Right ventricle myocardium superior (tissue), 1 donor: ENCODE data around the gene GBGT1. TPM values are rescaled to one million over a fixed set of nuclear protein-coding genes. Genes with fewer than 3 reads are reported as not detected.

ENCODE experiments used
- ATAC-seq: fragments of 200-7000 bp; cut with Tn5 transposase; one replicate; pipeline ENCODE4 v1.9.1; 2020; ENCODE audit warnings: mild to moderate bottlenecking; ENCODE audit not compliant: poor library complexity
- DNase-seq: peaks from one replicate; pipeline ENCODE4 v3.0.0-alpha.2; 2020
- intact Hi-C: fragments of 100-400 bp; cut with DNase I; formaldehyde crosslinking; loops from one replicate; pipeline ENCODE4 v1.11.2; 2022
- total RNA-seq: library from RNA; stranded (reverse); fragmentation: NEBNext Ultra II Directional; extraction: Animal tissue kit (Norgen Biotek cat#: 25700); gene quantifications from one replicate; pipeline ENCODE4 v1.2.1, GENCODE V29; 2021
- donor health status: DM: no; HTN: yes; CAD: no; lungs with severe emphysema.

GBGT1 gene
- total RNA-seq, 1 donor from 2014 or later, result 6.4 TPM

- DNase-seq (no peak), ATAC-seq (no peak)
- intact Hi-C loops, result no loop called here
Measured at GRCh38 chr9:133201424-133202144, 37.9 kb upstream of the GBGT1 start.

GRCh38 chr9:133200631-133201030 is 36.9 kb upstream of the GBGT1 start:
- DNase-seq (no peak), ATAC-seq (no peak)
- intact Hi-C loops, result no loop called here

- no peak for DNase-seq
- peak; percentile 71 for ATAC-seq
- intact Hi-C loops, result no loop called here
Measured at GRCh38 chr9:133199648-133200321, 36.1 kb upstream of the GBGT1 start.

DNA sequence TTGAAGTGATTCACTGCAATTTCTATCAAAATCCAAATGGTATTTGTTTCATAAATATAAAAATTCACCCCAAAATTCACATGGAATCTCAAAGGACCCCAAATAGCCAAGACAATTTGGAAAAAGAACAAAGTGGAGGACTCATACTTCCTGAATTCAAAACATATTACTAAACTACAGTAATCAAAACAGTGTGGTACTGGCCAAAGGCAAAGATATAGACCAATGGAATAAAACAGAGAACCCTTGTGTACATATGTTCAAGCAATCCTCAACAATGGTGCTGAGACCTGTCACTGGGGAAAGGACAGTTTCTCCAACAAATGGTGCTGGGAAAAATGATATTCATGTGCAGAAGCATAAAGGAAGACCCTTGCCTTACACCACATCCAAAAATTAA is 31.3 kb upstream of the GBGT1 start:
- no peak for ATAC-seq
- intact Hi-C loops, result no loop called here
- no peak for DNase-seq

DNA sequence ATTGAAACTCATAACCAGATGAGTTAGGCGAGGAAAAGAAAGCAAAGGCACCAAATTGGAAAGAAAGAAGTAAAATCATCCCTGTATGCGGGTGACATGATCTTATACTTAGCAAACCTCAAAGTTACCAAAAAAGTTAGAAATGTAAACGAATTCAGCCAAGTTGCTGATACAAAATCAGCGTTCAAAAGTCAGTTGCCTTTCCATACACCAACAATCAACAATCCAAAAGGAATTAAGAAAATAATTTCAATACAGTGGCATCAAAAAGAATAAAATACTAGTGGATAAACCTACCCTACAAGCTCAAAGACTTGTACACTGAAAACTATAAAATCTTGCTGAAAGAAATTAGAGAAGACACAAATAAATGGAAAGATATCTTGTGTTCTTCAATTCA is 30.9 kb upstream of the GBGT1 start:
- DNase-seq (no peak), ATAC-seq (no peak)
- intact Hi-C loops, result no loop called here

DNA sequence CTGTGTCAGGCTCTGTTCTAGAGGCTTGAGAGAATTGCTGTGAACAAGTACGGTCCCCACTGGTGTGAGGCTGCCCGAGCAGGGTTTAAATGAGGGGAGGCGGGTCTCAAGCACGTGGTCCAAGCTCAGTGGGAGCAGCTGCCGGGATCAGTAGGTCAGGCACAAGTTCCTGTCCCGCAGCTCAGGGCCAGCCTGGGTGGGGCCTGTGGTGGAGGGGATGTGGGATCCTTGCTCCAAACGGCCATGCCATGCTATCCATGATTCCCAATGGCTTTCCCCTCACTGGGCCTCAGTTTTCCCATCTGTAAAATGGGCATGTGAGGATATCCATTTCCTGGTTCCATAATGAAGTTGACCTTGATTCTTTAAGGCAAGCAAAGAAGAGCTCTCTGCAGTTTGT is 28.3 kb upstream of the GBGT1 start:
- intact Hi-C loops, result no loop called here
- DNase-seq, result no peak

GRCh38 chr9:133189826-133190225 is 26.1 kb upstream of the GBGT1 start:
- DNase-seq (no peak), ATAC-seq (no peak)
- intact Hi-C loops, result loop anchor here (5.0 to 10.0 kb wide), 4 partner anchors 85 to 535 kb away; partner anchors contain the start of gene ABO

More for the DNA sequence above, 28.3 kb upstream of the GBGT1 start:
- ATAC-seq, result no peak

- intact Hi-C loops, result loop anchor here (5.0 to 10.0 kb wide), 4 partner anchors 86 to 536 kb away; partner anchors contain the start of gene ABO
- DNase-seq (no peak), ATAC-seq (no peak)
Measured at GRCh38 chr9:133188843-133189180, 25.1 kb upstream of the GBGT1 start.

DNA sequence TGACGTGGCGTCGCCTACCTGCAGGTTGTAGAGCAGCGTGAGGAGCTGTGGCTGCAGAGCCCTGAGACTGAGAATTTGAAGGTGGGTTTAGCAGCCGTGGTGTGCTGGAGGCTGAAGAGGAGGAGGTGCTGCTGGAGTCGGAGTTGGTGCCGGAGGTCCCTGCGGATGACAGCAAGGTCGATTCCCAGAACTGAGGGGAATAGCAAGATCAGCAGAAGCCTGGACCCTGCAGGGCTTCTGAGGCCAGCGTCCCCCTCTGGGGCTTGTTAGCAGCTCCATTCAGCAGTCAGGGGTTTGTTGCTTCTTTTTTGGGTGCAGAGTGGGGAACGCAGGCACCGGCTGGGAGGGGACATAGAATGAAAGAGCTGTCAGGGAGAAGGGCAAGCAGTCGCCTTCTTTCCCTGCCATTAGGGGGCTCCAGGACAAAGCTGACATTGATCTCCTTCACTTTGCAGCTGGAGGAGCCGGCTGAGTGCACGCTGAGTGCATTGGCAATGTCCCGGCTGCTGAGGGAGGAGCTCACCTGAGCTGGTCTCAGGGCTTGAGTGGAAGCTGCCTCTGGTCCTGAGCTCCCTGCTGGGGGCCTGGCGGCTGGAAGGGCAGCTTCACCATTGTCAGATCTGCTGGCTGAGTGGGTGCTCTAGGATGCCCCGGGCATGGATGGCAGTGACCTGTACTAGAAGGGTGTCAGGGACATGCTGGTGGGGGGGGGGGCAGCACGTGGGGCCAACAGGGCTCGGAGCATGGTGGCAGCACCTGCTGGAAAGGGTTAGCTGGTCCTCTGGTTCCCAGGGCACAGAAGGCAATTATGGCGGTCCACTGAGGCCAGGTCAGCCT is 24.5 kb upstream of the GBGT1 start:
- DNase-seq (no peak), ATAC-seq (no peak)
- intact Hi-C loops, result loop anchor here (5.0 to 10.0 kb wide), 4 partner anchors 87 to 537 kb away; partner anchors contain the start of gene ABO

DNA sequence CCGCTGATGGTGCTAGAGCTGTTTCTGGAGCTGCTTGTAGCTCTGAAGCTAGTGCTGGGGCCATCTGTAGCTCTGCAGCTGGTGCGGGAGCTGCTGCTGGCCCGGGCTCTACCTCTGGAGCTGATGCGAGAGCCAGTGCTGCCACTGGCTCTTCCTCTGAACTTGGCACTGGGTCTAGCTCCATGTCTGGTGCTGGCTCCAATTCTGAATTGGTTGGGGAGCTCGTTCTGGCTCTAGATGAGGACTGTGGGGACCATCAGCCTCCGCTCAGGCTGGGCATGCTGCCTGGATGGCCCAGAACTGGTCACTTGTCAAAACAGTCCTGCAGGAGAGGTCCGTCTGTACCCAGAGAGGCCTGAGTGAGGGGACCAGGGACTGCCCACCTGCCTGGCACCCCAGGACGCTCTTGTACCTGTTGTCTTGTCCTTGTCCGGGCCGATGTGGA is 23.9 kb upstream of the GBGT1 start:
- intact Hi-C loops, result loop anchor here (5.0 to 10.0 kb wide), 4 partner anchors 87 to 537 kb away; partner anchors contain the start of gene ABO
- DNase-seq (no peak), ATAC-seq (no peak)

DNA sequence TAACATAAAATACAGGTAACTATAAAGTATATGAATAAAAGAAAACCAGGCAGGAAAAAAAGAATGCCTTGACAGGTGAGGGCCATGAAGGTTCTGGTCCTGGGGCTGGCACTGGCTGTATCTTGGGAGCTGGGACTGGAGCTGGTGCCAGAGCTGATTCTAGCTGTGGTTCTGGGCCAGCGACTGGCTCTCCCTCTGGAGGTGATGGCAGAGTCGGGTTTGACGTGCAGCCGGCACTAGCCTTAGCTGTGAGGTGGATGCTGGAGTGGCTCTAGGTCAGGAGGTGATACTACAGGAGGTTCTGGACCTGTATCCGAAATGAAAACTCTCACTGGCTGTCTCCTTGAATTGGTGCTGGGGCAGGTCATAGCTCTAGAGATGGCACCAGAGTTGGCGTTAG is 23.0 kb upstream of the GBGT1 start:
- intact Hi-C loops, result loop anchor here (5.0 to 10.0 kb wide), 4 partner anchors 88 to 538 kb away; partner anchors contain the start of gene ABO
- DNase-seq (no peak), ATAC-seq (no peak)

DNA sequence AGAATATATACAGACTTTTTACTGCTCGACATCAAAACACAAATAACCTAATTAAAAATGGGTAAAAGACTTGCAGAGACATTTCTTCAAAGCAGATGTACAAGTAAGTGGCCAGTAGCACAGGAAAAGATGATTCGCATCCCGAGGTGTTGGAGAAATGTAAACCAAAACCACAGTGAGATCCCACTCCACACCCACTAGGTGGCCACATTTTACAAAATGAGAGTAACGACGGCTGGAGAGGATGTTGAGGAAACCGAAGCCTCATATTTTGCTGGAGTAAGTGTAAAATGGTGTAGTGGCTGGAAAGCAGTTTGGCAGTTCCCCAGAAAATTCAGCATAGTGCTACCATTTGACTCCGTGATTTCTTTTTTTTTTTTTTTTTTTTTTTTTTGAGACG is 21.3 kb upstream of the GBGT1 start:
- ATAC-seq (peak; percentile 89), DNase-seq (no peak)
- intact Hi-C loops, result loop anchor here (5.0 to 10.0 kb wide), 4 partner anchors 90 to 540 kb away; partner anchors contain the start of gene ABO

- ATAC-seq (no peak), DNase-seq (no peak)
- intact Hi-C loops, result loop anchor here (10.0 kb wide), 2 partner anchors 93 to 543 kb away; partner anchors contain the start of gene ABO
Measured at GRCh38 chr9:133182151-133182550, 18.4 kb upstream of the GBGT1 start.

- intact Hi-C loops, result loop anchor here (10.0 kb wide), 2 partner anchors 93 to 543 kb away; partner anchors contain the start of gene ABO
- DNase-seq (no peak), ATAC-seq (no peak)
Measured at GRCh38 chr9:133181561-133181960, 17.8 kb upstream of the GBGT1 start.

GRCh38 chr9:133180953-133181352 is 17.2 kb upstream of the GBGT1 start:
- ATAC-seq (no peak), DNase-seq (no peak)
- intact Hi-C loops, result loop anchor here (10.0 kb wide), 2 partner anchors 94 to 544 kb away; partner anchors contain the start of gene ABO

DNA sequence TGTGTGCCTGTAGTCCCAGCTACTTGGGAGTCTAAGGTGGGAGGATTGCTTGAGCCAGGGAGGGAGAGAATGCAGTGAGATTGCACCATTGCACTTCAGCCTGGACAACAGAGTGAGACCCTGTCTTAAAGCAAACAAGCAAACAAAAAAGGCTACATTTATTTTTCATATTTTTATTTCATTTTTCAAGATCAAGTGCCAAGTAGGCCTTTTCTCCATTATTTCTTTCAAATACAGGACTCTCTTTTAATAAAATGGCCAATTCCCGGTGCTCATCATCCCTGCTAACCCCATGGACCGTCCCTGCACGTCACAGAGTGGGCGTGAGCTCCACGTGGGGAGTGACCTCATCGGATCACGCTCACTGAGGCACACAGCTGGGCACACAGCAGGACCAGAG is 9.3 kb upstream of the GBGT1 start:
- DNase-seq (no peak), ATAC-seq (no peak)
- intact Hi-C loops, result no loop called here

- ATAC-seq (no peak), DNase-seq (no peak)
- intact Hi-C loops, result no loop called here
Measured at GRCh38 chr9:133171161-133171961, 7.6 kb upstream of the GBGT1 start.

DNA sequence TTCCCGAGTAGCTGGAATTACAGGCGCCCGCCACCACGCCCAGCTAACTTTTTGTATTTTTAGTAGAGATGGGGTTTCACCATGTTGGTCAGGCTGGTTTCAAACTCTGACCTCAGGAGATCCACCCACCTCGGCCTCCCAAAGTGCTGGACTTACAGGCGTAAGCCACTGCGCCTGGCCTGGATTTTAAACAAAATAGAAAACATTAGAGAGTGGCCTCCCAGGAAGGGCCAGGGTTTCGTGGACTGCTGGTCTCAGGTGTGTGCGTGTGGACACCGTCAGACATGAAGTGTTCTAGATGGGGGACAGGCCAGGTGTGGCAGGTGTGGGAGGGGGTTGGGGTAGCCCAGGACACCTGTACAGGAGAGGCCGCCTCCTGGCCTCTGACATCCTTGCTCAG is 7.0 kb upstream of the GBGT1 start:
- no peak for DNase-seq
- intact Hi-C loops, result no loop called here
- ATAC-seq, result no peak
